Body of pancreas (tissue), 4 donors: ENCODE results near the gene DIPK1A.

Experiments
- CTCF ChIP-seq, 7 experiments: fragments of 450-650 bp in 4 of 7; fragments of 200-600 bp in 3 of 7; sonication (generic) in 3 of 7; IDR thresholded peaks; one replicate each; pipeline ENCODE4 v1.5.1; 2016 to 2019; ENCODE audit warnings: antibody characterized with exemption in 7 of 7
- POLR2A ChIP-seq, 3 donors: fragments of 450-650 bp; IDR thresholded peaks; one replicate each; pipeline ENCODE4 v1.6.1; 2016; ENCODE audit warnings: antibody characterized with exemption in 3 of 3, mild to moderate bottlenecking in 2 of 3

GRCh38 chr1:92837062-92837461 lies 124.2 kb downstream of the DIPK1A start:
- TF ChIP-seq POLR2A (IDR thresholded peaks at IDR 0.05) (no peak), CTCF (IDR thresholded peaks at IDR 0.05) (no peak)
